Right cardiac atrium (tissue), 5 donors: Measurements from ENCODE around the gene NKD2. TPM values are rescaled to one million over a fixed set of nuclear protein-coding genes. Genes with fewer than 3 reads are reported as not detected.
A peak's percentile ranks its signal among the peaks of the same experiment; 100 is the strongest.
"Not testable (repeated sequence)": the region's sequence is repeated elsewhere in the genome, so short reads cannot be mapped to it uniquely, and the experiment has no call there.

Experiments used
- ATAC-seq, 2 donors: fragments of 200-7000 bp; cut with Tn5 transposase; one replicate each; pipeline versions ENCODE4 v1.8.0 to v1.9.1; 2020; ENCODE audit warnings: moderate library complexity in 2 of 2, mild to moderate bottlenecking in 1 of 2
- DNase-seq, 3 donors: peaks; one replicate each; pipeline ENCODE4 v3.0.0-alpha.2; 2020
- H3K27ac ChIP-seq: one replicate; pipeline ENCODE4 v1.5.1; 2013; ENCODE audit warnings: mild to moderate bottlenecking, low read length, control low read depth, moderate library complexity
- H3K27me3 ChIP-seq: one replicate; pipeline ENCODE4 v1.6.1; 2013; ENCODE audit not compliant: control insufficient read depth, insufficient read depth
- H3K4me1 ChIP-seq: one replicate; pipeline ENCODE4 v1.6.1; 2013; ENCODE audit warnings: low read length; ENCODE audit not compliant: control insufficient read depth, insufficient read depth
- H3K4me3 ChIP-seq: one replicate; pipeline ENCODE4 v1.5.1; 2013; ENCODE audit warnings: low read length, control low read depth
- H3K9me3 ChIP-seq: one replicate; pipeline ENCODE4 v1.6.1; 2013; ENCODE audit warnings: low read length; ENCODE audit not compliant: control insufficient read depth
- WGBS: extraction: QIAGEN DNeasy Blood & Tissue Kit; methylation state at CpG from one replicate; pipeline ENCODE4 v1.1.7; 2013; 5-methylcytosine and 5-hydroxymethylcytosine counted together
- intact Hi-C, 4 donors: fragments of 100-400 bp; cut with DNase I; formaldehyde crosslinking; loops; one replicate each; pipeline versions ENCODE4 v1.11.0 to v1.14.0; 2022 to 2023
- polyA plus RNA-seq: library from polyadenylated mRNA; stranded (reverse); fragments of 200-250 nt; gene quantifications from one replicate; pipeline ENCODE4 v1.2.3, GENCODE V29; 2013
- total RNA-seq, 4 donors: library from RNA; stranded (reverse); fragmentation: NEBNext Ultra II Directional; extraction: Animal tissue kit (Norgen Biotek cat#: 25700); gene quantifications; one replicate each; pipeline ENCODE4 v1.2.1, GENCODE V29; 2021
- donor health status: healthy with polysubstance abuse.
- donor health status: DM: no; HTN: yes; CAD: no.
- donor health status: DM: no; HTN: no; CAD: no.
- donor health status: DM: no; HTN: yes; CAD: no; lungs with severe emphysema.
- donor health status: DM: yes; HTN: yes; CAD: no.

Gene NKD2
- total and polyA plus RNA-seq, 5 donors: 1.9 to 8.6 (median 2.6) TPM

- Histone ChIP-seq H3K27me3 (no peaks in the 10 kb centered on the region), H3K4me3 (no peak overlapping the region), H3K4me1 (peaks cover 2% of the 10 kb centered on the region), H3K27ac (no peak overlapping the region), H3K9me3 (no peaks in the 10 kb centered on the region)
- WGBS: 67% methylated on average over 10 of the region's 10 CpGs
- intact Hi-C loops: no loop called here
- ATAC-seq (no peak), DNase-seq (peak in 1 of 3 donors; percentile 54)
These were observed 43.8 kb upstream of the NKD2 start for GRCh38 chr5:964821-965220.

GRCh38 chr5:965604-966344 is 42.8 kb upstream of the NKD2 start:
- intact Hi-C loops: no loop called here
- WGBS: 83% methylated on average over 32 of the region's 32 CpGs
- ATAC-seq (no peak), DNase-seq (peak in 1 of 3 donors; percentile 10)
- H3K4me1 ChIP-seq: peaks cover 2% of the 10 kb centered on the region
- no peak overlapping the region for H3K27ac ChIP-seq
- no peak overlapping the region for H3K4me3 ChIP-seq
- H3K27me3 ChIP-seq: no peaks in the 10 kb centered on the region
- no peaks in the 10 kb centered on the region for H3K9me3 ChIP-seq

- DNase-seq (peak in 1 of 3 donors; percentile 16), ATAC-seq (no peak)
- no peaks in the 10 kb centered on the region for H3K9me3 ChIP-seq
- no peaks in the 10 kb centered on the region for H3K4me1 ChIP-seq
- no peak overlapping the region for H3K27ac ChIP-seq
- no peaks in the 10 kb centered on the region for H3K27me3 ChIP-seq
- WGBS: 75% methylated on average over 9 of the region's 9 CpGs
- intact Hi-C loops: no loop called here
- H3K4me3 ChIP-seq: no peak overlapping the region
These were observed 42.3 kb upstream of the NKD2 start for GRCh38 chr5:966345-966710.

- peak in 1 of 3 donors; percentile 9 for DNase-seq
- Histone ChIP-seq H3K9me3 (no peaks in the 10 kb centered on the region), H3K27ac (no peak overlapping the region), H3K4me1 (no peaks in the 10 kb centered on the region), H3K4me3 (no peak overlapping the region), H3K27me3 (no peaks in the 10 kb centered on the region)
- 91% methylated on average over 6 of the region's 6 CpGs for WGBS
- intact Hi-C loops: no loop called here
- ATAC-seq: no peak
These were observed 41.7 kb upstream of the NKD2 start for GRCh38 chr5:966941-967340.

- DNase-seq (peak in 1 of 3 donors; percentile 45), ATAC-seq (peak in 1 of 2 donors; percentile 66)
- no peaks in the 10 kb centered on the region for H3K4me1 ChIP-seq
- no peak overlapping the region for H3K4me3 ChIP-seq
- no peaks in the 10 kb centered on the region for H3K27me3 ChIP-seq
- H3K27ac ChIP-seq: no peak overlapping the region
- intact Hi-C loops: no loop called here
- no peaks in the 10 kb centered on the region for H3K9me3 ChIP-seq
- WGBS: 30% methylated on average over 6 of the region's 6 CpGs
These were observed 39.7 kb upstream of the NKD2 start for GRCh38 chr5:968881-969280.

- Histone ChIP-seq H3K27me3 (no peaks in the 10 kb centered on the region), H3K4me1 (no peaks in the 10 kb centered on the region), H3K27ac (no peak overlapping the region), H3K4me3 (no peak overlapping the region), H3K9me3 (no peaks in the 10 kb centered on the region)
- ATAC-seq (peak in 1 of 2 donors; percentile 80), DNase-seq (peak in 2 of 3 donors; percentile 47 to 60)
- intact Hi-C loops: no loop called here
- WGBS: 54% methylated on average over 14 of the region's 14 CpGs
These were observed 39.2 kb upstream of the NKD2 start for GRCh38 chr5:969408-969839.

GRCh38 chr5:972575-972974 is 36.0 kb upstream of the NKD2 start:
- H3K4me1 ChIP-seq, H3K4me3 ChIP-seq, intact Hi-C loops, H3K27me3 ChIP-seq, ATAC-seq, H3K27ac ChIP-seq, H3K9me3 ChIP-seq, DNase-seq: not testable (repeated sequence)
- 93% methylated on average over 2 of the region's 2 CpGs for WGBS

GRCh38 chr5:976849-977751 is 31.5 kb upstream of the NKD2 start:
- peak; percentile 34 to 48 for ATAC-seq
- H3K4me1 ChIP-seq: no peaks in the 10 kb centered on the region
- H3K27ac ChIP-seq: no peak overlapping the region
- no peak overlapping the region for H3K4me3 ChIP-seq
- 94% methylated on average over 29 of the region's 29 CpGs for WGBS
- intact Hi-C loops: no loop called here
- no peaks in the 10 kb centered on the region for H3K9me3 ChIP-seq
- DNase-seq: no peak
- H3K27me3 ChIP-seq: no peaks in the 10 kb centered on the region

GRCh38 chr5:978054-978453 is 30.5 kb upstream of the NKD2 start:
- H3K27ac ChIP-seq: no peak overlapping the region
- H3K4me3 ChIP-seq: no peak overlapping the region
- intact Hi-C loops: no loop called here
- H3K27me3 ChIP-seq: no peaks in the 10 kb centered on the region
- 49% methylated on average over 16 of the region's 16 CpGs for WGBS
- DNase-seq (no peak), ATAC-seq (no peak)
- no peaks in the 10 kb centered on the region for H3K4me1 ChIP-seq
- no peaks in the 10 kb centered on the region for H3K9me3 ChIP-seq

GRCh38 chr5:978693-979092 is 29.9 kb upstream of the NKD2 start:
- H3K27me3 ChIP-seq: no peaks in the 10 kb centered on the region
- DNase-seq: no peak
- ATAC-seq: no peak
- no peak overlapping the region for H3K27ac ChIP-seq
- intact Hi-C loops: no loop called here
- H3K4me1 ChIP-seq: no peaks in the 10 kb centered on the region
- H3K4me3 ChIP-seq: no peak overlapping the region
- no peaks in the 10 kb centered on the region for H3K9me3 ChIP-seq
- 56% methylated on average over 10 of the region's 10 CpGs for WGBS

GRCh38 chr5:979100-979817 is 29.3 kb upstream of the NKD2 start:
- 95% methylated on average over 24 of the region's 24 CpGs for WGBS
- intact Hi-C loops: no loop called here
- DNase-seq: no peak

More at GRCh38 chr5:979100-979817, 29.3 kb upstream of the NKD2 start:
- no peaks in the 10 kb centered on the region for H3K9me3 ChIP-seq
- no peaks in the 10 kb centered on the region for H3K4me1 ChIP-seq
- ATAC-seq: peak; percentile 9 to 15
- no peak overlapping the region for H3K27ac ChIP-seq
- H3K27me3 ChIP-seq: no peaks in the 10 kb centered on the region
- H3K4me3 ChIP-seq: no peak overlapping the region
